ENCODE results near the gene PDE11A. TPM values are rescaled to one million over a fixed set of nuclear protein-coding genes. Genes with fewer than 3 reads are reported as not detected.

Gene PDE11A
- total RNA-seq, result 1 to 10 TPM in 1 of 4 donors, not detected in 3; 1.7 TPM

GRCh38 chr2:178072383-178073301 is at the start of gene PDE11A:
Gene PDE11A, minus strand, starts transcription at chr2:178072777. Its CDS starts 340 bp downstream, at chr2:178072437.
- Histone ChIP-seq H3K4me1 (peaks cover 0 to 13% (median 0%) of the 10 kb centered on the region in 4 donors), H3K4me3 (peak within 1 kb of the TSS; percentile 12 to 53 (median 34)), H3K27me3 (peaks cover 0 to 8% of the 10 kb centered on the region in 2 donors), H3K36me3 (no peaks in the 10 kb centered on the region), H3K9me3 (no peaks in the 10 kb centered on the region), H3K27ac (peak within 1 kb of the TSS in 1 of 4 donors; percentile 32)
- TF ChIP-seq EP300 (IDR thresholded peaks at IDR 0.05) (no peak), POLR2A (IDR thresholded peaks at IDR 0.05) (no peak), CTCF (IDR thresholded peaks at IDR 0.05) (no peak)
- 4 to 5% methylated on average over 31 to 41 of the region's 44 CpGs for WGBS, 2 donors
- peak; percentile 33 to 52 for DNase-seq (ENCODE audit: low spot score in 2 of 2)

DNA sequence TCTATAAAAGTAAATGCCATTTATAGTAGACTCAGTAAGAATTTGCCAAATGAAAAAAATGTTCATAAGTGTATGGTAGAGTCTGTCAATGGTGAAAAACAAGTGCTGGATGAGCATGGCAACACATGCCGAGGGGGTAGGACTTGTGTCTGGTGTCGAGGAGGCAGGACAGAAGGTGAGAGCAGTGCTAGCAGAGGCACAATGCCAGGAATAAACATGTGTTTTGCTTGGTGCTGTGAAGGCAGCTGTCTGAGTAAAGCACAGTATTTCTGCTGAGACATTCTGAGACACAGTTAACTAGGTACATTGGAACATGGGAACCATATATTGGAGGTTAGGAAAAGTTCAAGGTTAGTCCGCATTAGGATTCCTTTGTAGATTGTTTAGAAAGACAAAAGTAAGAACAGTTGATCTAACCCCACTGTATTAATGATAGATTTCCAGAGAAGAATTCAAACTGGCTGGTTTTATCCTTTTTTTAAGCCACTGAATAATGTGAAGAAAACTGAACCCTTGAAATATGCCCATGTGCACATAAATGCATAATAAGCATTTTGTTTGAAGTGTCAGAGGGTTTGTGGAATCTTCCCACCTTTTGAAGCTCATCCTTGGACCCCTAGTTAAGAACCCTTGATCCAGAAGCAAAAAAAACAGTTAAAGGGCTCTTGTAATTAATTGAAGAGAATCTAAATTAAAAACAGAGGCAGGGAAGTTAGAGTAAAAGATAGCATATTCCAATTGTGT is 46.8 kb upstream of the PDE11A start:
- Histone ChIP-seq H3K27ac (no peak overlapping the region), H3K4me3 (no peak overlapping the region), H3K9me3 (no peaks in the 10 kb centered on the region), H3K36me3 (peaks cover 0 to 63% (median 0%) of the 10 kb centered on the region in 3 donors), H3K27me3 (no peaks in the 10 kb centered on the region), H3K4me1 (peaks cover 0 to 2% (median 0%) of the 10 kb centered on the region in 4 donors)
- DNase-seq (ENCODE audit: low spot score in 2 of 2), result no peak
- WGBS, 2 donors, result 82 to 85% methylated on average over 3 of the region's 3 CpGs
- TF ChIP-seq POLR2A (IDR thresholded peaks at IDR 0.05) (no peak), CTCF (IDR thresholded peaks at IDR 0.05) (no peak), EP300 (IDR thresholded peaks at IDR 0.05) (no peak)

DNA sequence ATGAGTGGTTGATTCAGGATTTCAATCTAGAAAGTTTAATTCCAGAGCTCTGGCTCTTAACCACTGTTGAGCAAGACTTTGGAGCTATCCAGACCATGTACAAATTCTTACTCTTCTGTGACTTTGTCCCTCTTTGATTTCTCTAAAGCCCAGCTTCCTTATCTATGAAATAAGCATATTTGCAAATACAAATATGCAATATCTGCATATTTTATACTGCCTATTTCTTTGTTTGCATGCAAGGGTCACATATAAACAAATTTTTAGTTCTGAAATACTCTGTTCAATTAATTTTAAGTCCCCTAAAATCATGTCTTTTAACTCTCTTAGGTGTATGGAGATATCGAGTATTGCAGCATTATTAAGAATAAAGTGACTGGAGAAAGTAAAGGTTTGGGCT is 45.1 kb upstream of the PDE11A start:
- Histone ChIP-seq H3K27me3 (no peaks in the 10 kb centered on the region), H3K36me3 (peaks cover 0 to 46% (median 0%) of the 10 kb centered on the region in 3 donors), H3K4me3 (no peak overlapping the region), H3K27ac (no peak overlapping the region), H3K9me3 (no peaks in the 10 kb centered on the region), H3K4me1 (peaks cover 0 to 18% (median 3%) of the 10 kb centered on the region in 4 donors)
- DNase-seq (ENCODE audit: low spot score in 2 of 2), result no peak
- TF ChIP-seq EP300 (IDR thresholded peaks at IDR 0.05), result no peak
- no peak for TF ChIP-seq CTCF (IDR thresholded peaks at IDR 0.05)
- TF ChIP-seq POLR2A (IDR thresholded peaks at IDR 0.05), result no peak
- WGBS, 2 donors, result 89 to 96% methylated on average over 1 of the region's 1 CpG

DNA sequence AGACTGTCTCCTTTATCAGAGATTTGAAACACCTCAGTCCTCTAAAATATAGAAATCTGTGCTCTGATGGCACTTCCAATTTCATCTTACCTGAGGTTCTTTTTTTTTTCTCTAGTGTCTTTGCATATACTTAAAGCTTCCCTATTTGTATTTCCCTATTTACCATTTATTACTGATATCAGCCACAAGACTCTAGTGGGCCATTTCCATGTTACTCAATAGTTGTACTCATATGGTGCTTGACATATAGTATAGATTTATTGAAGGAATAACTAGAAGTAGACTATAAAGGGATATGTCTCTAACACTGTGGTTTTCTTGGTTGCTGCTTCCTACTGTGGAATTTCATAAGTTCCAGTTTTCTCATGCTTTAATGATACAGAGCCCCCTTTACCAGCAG is 42.7 kb upstream of the PDE11A start:
- Histone ChIP-seq H3K4me3 (no peak overlapping the region), H3K9me3 (no peaks in the 10 kb centered on the region)
- no peak for TF ChIP-seq CTCF (IDR thresholded peaks at IDR 0.05)
- TF ChIP-seq POLR2A (IDR thresholded peaks at IDR 0.05), result no peak
- no peak for TF ChIP-seq EP300 (IDR thresholded peaks at IDR 0.05)

More for the DNA sequence above, 42.7 kb upstream of the PDE11A start:
- no peak overlapping the region for H3K27ac ChIP-seq
- H3K4me1 ChIP-seq, result peaks cover 0 to 25% (median 3%) of the 10 kb centered on the region in 4 donors
- H3K36me3 ChIP-seq, result peaks cover 0 to 29% (median 0%) of the 10 kb centered on the region in 3 donors
- no peaks in the 10 kb centered on the region for H3K27me3 ChIP-seq
- DNase-seq (ENCODE audit: low spot score in 2 of 2), result no peak

Measured in tibial nerve (tissue), 4 donors.